Stimulated activated effector memory CD8-positive, alpha-beta T cell treated with anti-CD3 and anti-CD28 coated beads, Interleukin-12 subunit alpha, Interleukin-12 subunit beta, amount 100 ng/mL, for 72 hours (primary cell): ENCODE results near the gene CASTOR1.

ENCODE experiments used
- ATAC-seq: fragments of 150-1000 bp; cut with Tn5 transposase; 2 replicates; pipeline ENCODE4 v1.10.0; 2021
- DNase-seq, 2 donors: peaks; one replicate each; pipeline ENCODE4 v3.0.0; 2021 to 2022; ENCODE audit warnings: low spot score in 2 of 2
- H3K27ac Mint-ChIP-seq: one replicate; pipeline ENCODE4 v1.8.0; 2022; ENCODE audit warnings: mild to moderate bottlenecking, mixed read lengths
- H3K36me3 Mint-ChIP-seq: one replicate; pipeline ENCODE4 v1.8.0; 2022; ENCODE audit warnings: mild to moderate bottlenecking, mixed read lengths
- H3K4me1 Mint-ChIP-seq: one replicate; pipeline ENCODE4 v1.8.0; 2022; ENCODE audit warnings: mixed read lengths
- H3K4me3 Mint-ChIP-seq: one replicate; pipeline ENCODE4 v1.8.0; 2022; ENCODE audit warnings: mild to moderate bottlenecking, mixed read lengths
- H3K9me3 Mint-ChIP-seq: one replicate; pipeline ENCODE4 v1.8.0; 2022; ENCODE audit warnings: mixed read lengths

Gene CASTOR1

GRCh38 chr22:30309951-30310741, 20.8 kb upstream of the CASTOR1 start:
- H3K36me3 Mint-ChIP-seq: peaks cover 19% of the 10 kb centered on the region
- ATAC-seq (peak; percentile 50), DNase-seq (no peak)
- peaks cover 95% of the 10 kb centered on the region for H3K4me1 Mint-ChIP-seq
- H3K27ac Mint-ChIP-seq: peak overlapping the region; percentile 98
- H3K9me3 Mint-ChIP-seq: no peaks in the 10 kb centered on the region
- peak overlapping the region; percentile 44 for H3K4me3 Mint-ChIP-seq

- DNase-seq (no peak), ATAC-seq (peak; percentile 45)
- Mint-ChIP-seq H3K9me3 (no peaks in the 10 kb centered on the region), H3K4me3 (peak overlapping the region; percentile 70), H3K27ac (peak overlapping the region; percentile 98), H3K4me1 (peaks cover 96% of the 10 kb centered on the region), H3K36me3 (peaks cover 14% of the 10 kb centered on the region)
Measured at GRCh38 chr22:30308518-30309230, 19.4 kb upstream of the CASTOR1 start.

- ATAC-seq: no peak
- no peak for DNase-seq
- peak overlapping the region; percentile 98 for H3K27ac Mint-ChIP-seq
- peaks cover 11% of the 10 kb centered on the region for H3K36me3 Mint-ChIP-seq
- H3K4me1 Mint-ChIP-seq: peaks cover 99% of the 10 kb centered on the region
- H3K4me3 Mint-ChIP-seq: peak overlapping the region; percentile 70
- H3K9me3 Mint-ChIP-seq: no peaks in the 10 kb centered on the region
Measured at GRCh38 chr22:30308093-30308492, 18.8 kb upstream of the CASTOR1 start.

GRCh38 chr22:30307041-30307574, 17.8 kb upstream of the CASTOR1 start:
- Mint-ChIP-seq H3K27ac (peak overlapping the region; percentile 98), H3K9me3 (no peaks in the 10 kb centered on the region), H3K36me3 (peaks cover 16% of the 10 kb centered on the region), H3K4me3 (peak overlapping the region; percentile 70), H3K4me1 (peaks cover 99% of the 10 kb centered on the region)
- no peak for DNase-seq
- no peak for ATAC-seq

- no peak for ATAC-seq
- Mint-ChIP-seq H3K27ac (peak overlapping the region; percentile 98), H3K9me3 (no peaks in the 10 kb centered on the region), H3K4me1 (peaks cover 99% of the 10 kb centered on the region), H3K4me3 (peak overlapping the region; percentile 70), H3K36me3 (peaks cover 16% of the 10 kb centered on the region)
- DNase-seq: no peak
Measured at GRCh38 chr22:30306627-30307011, 17.3 kb upstream of the CASTOR1 start.

GRCh38 chr22:30305906-30306626, 16.8 kb upstream of the CASTOR1 start:
- peak in 1 of 2 donors; percentile 59 for DNase-seq
- Mint-ChIP-seq H3K9me3 (no peaks in the 10 kb centered on the region), H3K4me1 (peaks cover 99% of the 10 kb centered on the region), H3K27ac (peak overlapping the region; percentile 98), H3K36me3 (peaks cover 18% of the 10 kb centered on the region), H3K4me3 (peak overlapping the region; percentile 70)
- ATAC-seq: peak; percentile 76

- peak in 1 of 2 donors; percentile 66 for DNase-seq
- peaks cover 23% of the 10 kb centered on the region for H3K36me3 Mint-ChIP-seq
- peak; percentile 71 for ATAC-seq
- peaks cover 95% of the 10 kb centered on the region for H3K4me1 Mint-ChIP-seq
- peak overlapping the region; percentile 70 for H3K4me3 Mint-ChIP-seq
- peak overlapping the region; percentile 98 for H3K27ac Mint-ChIP-seq
- H3K9me3 Mint-ChIP-seq: no peaks in the 10 kb centered on the region
Measured at GRCh38 chr22:30305519-30305905, 16.2 kb upstream of the CASTOR1 start.

GRCh38 chr22:30304495-30305244, 15.4 kb upstream of the CASTOR1 start:
- DNase-seq (no peak), ATAC-seq (no peak)
- Mint-ChIP-seq H3K27ac (peak overlapping the region; percentile 98), H3K4me1 (peaks cover 86% of the 10 kb centered on the region), H3K36me3 (peaks cover 32% of the 10 kb centered on the region), H3K9me3 (no peaks in the 10 kb centered on the region), H3K4me3 (peak overlapping the region; percentile 70)

GRCh38 chr22:30302810-30303138, 13.5 kb upstream of the CASTOR1 start:
- H3K4me1 Mint-ChIP-seq: peaks cover 82% of the 10 kb centered on the region
- no peak for ATAC-seq

GRCh38 chr22:30301995-30302809, 12.9 kb upstream of the CASTOR1 start:
- H3K4me1 Mint-ChIP-seq: peaks cover 82% of the 10 kb centered on the region
- ATAC-seq: no peak
- no peaks in the 10 kb centered on the region for H3K9me3 Mint-ChIP-seq
- H3K36me3 Mint-ChIP-seq: peaks cover 47% of the 10 kb centered on the region
- H3K4me3 Mint-ChIP-seq: peak overlapping the region; percentile 39
- peak overlapping the region; percentile 98 for H3K27ac Mint-ChIP-seq
- no peak for DNase-seq

More at GRCh38 chr22:30302810-30303138, 13.5 kb upstream of the CASTOR1 start:
- Mint-ChIP-seq H3K4me3 (peak overlapping the region; percentile 39), H3K36me3 (peaks cover 42% of the 10 kb centered on the region), H3K27ac (peak overlapping the region; percentile 98), H3K9me3 (no peaks in the 10 kb centered on the region)
- no peak for DNase-seq

GRCh38 chr22:30299322-30299721, 10.0 kb upstream of the CASTOR1 start:
- H3K9me3 Mint-ChIP-seq: no peaks in the 10 kb centered on the region
- no peak for ATAC-seq
- H3K27ac Mint-ChIP-seq: peak overlapping the region; percentile 88
- H3K36me3 Mint-ChIP-seq: peaks cover 67% of the 10 kb centered on the region
- peaks cover 59% of the 10 kb centered on the region for H3K4me1 Mint-ChIP-seq
- no peak for DNase-seq
- no peak overlapping the region for H3K4me3 Mint-ChIP-seq

- peaks cover 53% of the 10 kb centered on the region for H3K4me1 Mint-ChIP-seq
- peaks cover 78% of the 10 kb centered on the region for H3K36me3 Mint-ChIP-seq
- DNase-seq (no peak), ATAC-seq (no peak)
- no peaks in the 10 kb centered on the region for H3K9me3 Mint-ChIP-seq
- peak overlapping the region; percentile 88 for H3K27ac Mint-ChIP-seq
- no peak overlapping the region for H3K4me3 Mint-ChIP-seq
Measured at GRCh38 chr22:30297991-30298701, 8.8 kb upstream of the CASTOR1 start.

GRCh38 chr22:30297276-30297990, 8.1 kb upstream of the CASTOR1 start:
- DNase-seq (no peak), ATAC-seq (no peak)
- Mint-ChIP-seq H3K4me3 (no peak overlapping the region), H3K4me1 (peaks cover 46% of the 10 kb centered on the region), H3K27ac (peak overlapping the region; percentile 88), H3K36me3 (peaks cover 75% of the 10 kb centered on the region), H3K9me3 (no peaks in the 10 kb centered on the region)
